ENCODE measurements around the gene AGPAT1.
A peak's percentile ranks its signal among the peaks of the same experiment; 100 is the strongest.

Gene AGPAT1

DNA sequence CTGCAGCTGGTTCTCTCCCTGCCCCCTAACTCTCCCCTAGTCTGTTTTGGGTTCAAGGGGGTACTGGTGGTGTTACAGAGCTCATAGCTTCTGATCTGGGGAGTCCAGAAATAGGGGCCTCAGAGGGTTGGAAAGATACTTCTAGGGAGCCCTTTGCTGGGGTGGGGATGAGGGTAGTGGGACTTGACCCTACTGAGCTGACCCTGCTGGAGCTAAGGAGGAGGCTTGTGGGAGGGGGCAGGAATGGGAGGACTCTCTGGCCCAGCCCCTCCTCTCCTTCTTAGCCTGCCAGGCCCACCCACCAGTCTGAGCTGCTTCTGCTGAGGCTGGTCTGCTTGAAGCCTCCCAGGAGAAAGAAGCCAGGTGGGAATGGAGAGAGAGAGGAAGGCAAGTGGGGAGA, 11.6 kb downstream of the AGPAT1 start, which contains the start of gene EGFL8:
Gene EGFL8, plus strand, starts transcription at position 301 of the 400 bp plus-strand sequence. CDS start 1,571 bp downstream, outside the sequence.
- ChIA-PET CTCF (interaction anchor here (1.5 to 3.4 kb wide), 3 partner anchors 9 to 50 kb away, joined by 5 to 24 read pairs (median 7); no protein-coding TSS in a partner anchor), POLR2A (interaction anchor here (0.7 to 1.8 kb wide), 2 partner anchors 12 to 193 kb away, joined by 3 to 4 read pairs; partner anchors contain the start of gene DXO)
- no peak for TF ChIP-seq CTCF (IDR thresholded peaks at IDR 0.05; ENCODE audit: insufficient read depth, low read length, missing control alignments)
- no peak within 1 kb of the TSS for H3K4me3 ChIP-seq (ENCODE audit: low read depth, low read length)
- no peak for DNase-seq (ENCODE audit: low read depth, low spot score)

DNA sequence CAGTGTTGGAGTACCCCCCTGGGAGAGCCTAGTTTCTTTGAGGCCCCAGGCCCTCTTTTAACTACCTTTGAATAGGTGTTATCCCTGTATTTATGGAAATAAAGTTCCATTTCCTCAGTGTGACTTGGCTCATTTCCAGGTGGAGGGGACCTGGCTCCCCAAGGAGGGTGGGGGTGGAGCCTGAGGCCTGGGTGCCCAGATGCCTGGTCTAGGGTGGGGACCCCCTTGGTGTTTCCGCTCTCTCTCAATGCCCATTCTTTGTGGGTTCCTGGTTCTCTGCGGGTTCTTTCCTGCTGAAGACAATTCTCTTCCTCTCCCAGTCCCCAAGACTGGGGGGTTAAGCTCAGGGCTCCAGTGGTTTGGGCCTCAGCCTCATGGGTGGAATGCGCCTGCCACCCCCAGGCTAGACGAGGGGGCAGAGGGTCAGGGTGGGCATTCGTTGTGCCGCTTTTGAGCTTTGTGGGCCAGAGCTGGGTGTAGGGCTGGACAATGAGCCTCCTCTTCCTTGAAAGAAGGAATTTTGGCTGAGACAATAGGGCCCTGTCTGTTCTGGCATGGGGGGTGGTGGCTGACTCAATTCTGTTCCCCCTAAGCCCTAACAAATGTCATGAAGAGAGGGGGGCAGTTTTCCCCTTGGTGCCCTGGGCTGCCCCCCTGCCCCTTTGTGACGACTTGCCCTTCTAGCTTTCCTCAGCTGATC, 12.2 kb downstream of the AGPAT1 start:
- DNase-seq (ENCODE audit: low read depth, low spot score), result no peak
- ChIA-PET POLR2A (interaction anchor here (0.7 to 1.8 kb wide), 2 partner anchors 11 to 192 kb away, joined by 3 to 4 read pairs; partner anchors contain the start of gene DXO), CTCF (interaction anchor here (1.5 to 3.4 kb wide), 3 partner anchors 9 to 50 kb away, joined by 5 to 24 read pairs (median 7); no protein-coding TSS in a partner anchor)
- TF ChIP-seq CTCF (IDR thresholded peaks at IDR 0.05; ENCODE audit: insufficient read depth, low read length, missing control alignments), result no peak
- H3K4me3 ChIP-seq (ENCODE audit: low read depth, low read length), result no peak overlapping the region

DNA sequence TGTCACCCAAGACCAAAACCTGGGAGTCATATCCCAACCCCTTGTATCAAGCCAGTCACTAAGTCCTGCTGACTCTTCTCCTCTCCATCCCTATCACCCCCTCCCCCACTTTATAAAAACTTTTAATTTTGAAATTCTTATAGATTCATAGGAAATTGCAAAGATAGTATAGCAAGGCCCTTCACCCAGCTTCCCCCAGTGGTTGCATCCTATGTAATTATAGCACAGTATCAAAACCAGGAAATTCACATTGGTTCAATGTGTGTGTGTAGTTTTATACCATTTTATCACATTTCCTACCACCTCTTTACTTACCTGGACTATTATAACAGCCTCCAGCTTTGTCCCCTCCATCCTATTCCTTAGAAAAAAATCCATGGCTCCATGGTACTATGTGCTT, 17.8 kb downstream of the AGPAT1 start:
- no peak for DNase-seq (ENCODE audit: low read depth, low spot score)
- TF ChIP-seq CTCF (IDR thresholded peaks at IDR 0.05; ENCODE audit: insufficient read depth, low read length, missing control alignments), result no peak
- no peak overlapping the region for H3K4me3 ChIP-seq (ENCODE audit: low read depth, low read length)
- CTCF ChIA-PET, result interaction anchor here (0.9 to 1.9 kb wide), 3 partner anchors 38 to 41 kb away, joined by 3 to 5 read pairs (median 3); no protein-coding TSS in a partner anchor
- POLR2A ChIA-PET, result no interaction called here

GRCh38 chr6:32156891-32157290, 19.0 kb downstream of the AGPAT1 start:
- CTCF ChIA-PET, result interaction anchor here (0.7 kb wide), 1 partner anchor 38 kb away, joined by 3 read pairs; no protein-coding TSS in a partner anchor
- TF ChIP-seq CTCF (IDR thresholded peaks at IDR 0.05; ENCODE audit: insufficient read depth, low read length, missing control alignments), result no peak
- POLR2A ChIA-PET, result no interaction called here
- DNase-seq (ENCODE audit: low read depth, low spot score), result no peak
- no peak overlapping the region for H3K4me3 ChIP-seq (ENCODE audit: low read depth, low read length)

DNA sequence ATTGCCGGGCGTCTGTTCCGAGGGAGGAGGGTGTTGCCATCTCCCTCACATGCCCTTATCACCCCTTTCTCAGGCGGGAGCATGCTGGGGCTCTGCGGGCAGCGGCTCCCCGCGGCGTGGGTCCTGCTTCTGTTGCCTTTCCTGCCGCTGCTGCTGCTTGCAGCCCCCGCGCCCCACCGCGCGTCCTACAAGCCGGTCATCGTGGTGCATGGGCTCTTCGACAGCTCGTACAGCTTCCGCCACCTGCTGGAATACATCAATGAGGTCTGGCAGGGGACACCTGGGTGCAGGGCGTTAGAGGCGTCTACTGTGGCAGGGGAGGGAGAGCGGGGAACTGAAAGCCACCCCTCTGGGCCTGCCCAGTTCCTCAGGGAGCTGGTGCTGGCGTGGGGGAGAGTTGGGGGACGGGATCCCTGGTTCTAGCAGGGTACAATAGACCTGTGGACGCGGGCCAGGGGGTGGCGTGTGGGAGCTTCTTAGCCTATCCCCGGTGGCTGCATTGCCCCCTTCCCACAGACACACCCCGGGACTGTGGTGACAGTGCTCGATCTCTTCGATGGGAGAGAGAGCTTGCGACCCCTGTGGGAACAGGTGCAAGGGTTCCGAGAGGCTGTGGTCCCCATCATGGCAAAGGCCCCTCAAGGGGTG, 21.2 kb downstream of the AGPAT1 start:
- POLR2A ChIA-PET, result no interaction called here
- CTCF ChIA-PET, result interaction anchor here (0.8 to 1.3 kb wide), 9 partner anchors 10 to 108 kb away, joined by 3 to 32 read pairs (median 5); partner anchors contain the start of gene EGFL8
- TF ChIP-seq CTCF (IDR thresholded peaks at IDR 0.05; ENCODE audit: insufficient read depth, low read length, missing control alignments), result peak; percentile 76

More for the DNA sequence above, 21.2 kb downstream of the AGPAT1 start:
- peak overlapping the region; percentile 90 for H3K4me3 ChIP-seq (ENCODE audit: low read depth, low read length)
- no peak for DNase-seq (ENCODE audit: low read depth, low spot score)

Data from AG04449 (cell line).